ENCODE measurements around the gene NCAM2. TPM values are rescaled to one million over a fixed set of nuclear protein-coding genes. Genes with fewer than 3 reads are reported as not detected.

NCAM2 gene
- total RNA-seq, 1 experiment from 2014 or later, result not detected

GRCh38 chr21:20949884-20950283 lies 48.3 kb upstream of the NCAM2 start:
- no peaks in the 10 kb centered on the region for H3K9me2 ChIP-seq (ENCODE audit: insufficient read depth)
- RAD21 ChIA-PET (ENCODE audit: low non-redundant PET in 1 of 2, low total read pairs in 2 of 2, uncharacterized antibody in 2 of 2, unreplicated experiment in 2 of 2), result no interaction called here
- ATAC-seq, result no peak
- intact Hi-C loops (cut with micrococcal nuclease), result loop anchor here (10.0 kb wide), 1 partner anchor 105 kb away; no protein-coding TSS in a partner anchor
- CTCF ChIA-PET, result no interaction called here
- peaks cover 14 to 15% of the 10 kb centered on the region in 2 experiments; a peak in 3 of 4 replicates for H3K9me3 ChIP-seq (ENCODE audit: control insufficient read depth in 1 of 2, insufficient read depth in 1 of 2, low read depth in 1 of 2, low read length in 2 of 2)
- H3K4me2 ChIP-seq (ENCODE audit: low read length), result no peak overlapping the region
- no peak overlapping the region for H3K9ac ChIP-seq (ENCODE audit: low read length)
- H3K79me2 ChIP-seq (ENCODE audit: insufficient read depth, low read length), result no peaks in the 10 kb centered on the region
- TF ChIP-seq CBX3 (IDR thresholded peaks at IDR 0.05; ENCODE audit: low read depth), result no peak
- TF ChIP-seq EGR1 (IDR thresholded peaks at IDR 0.05; ENCODE audit: low read depth), result no peak
- TF ChIP-seq POLR2A (IDR thresholded peaks at IDR 0.05; ENCODE audit: borderline replicate concordance, extremely low read depth, insufficient read depth, insufficient read length), result no peak
- TF ChIP-seq CTCF (IDR thresholded peaks at IDR 0.05 in 2 of 3, conservative IDR thresholded peaks at IDR 0.05 in 1 of 3; ENCODE audit: borderline replicate concordance in 1 of 3, insufficient read depth in 1 of 3, low read depth in 2 of 3, low read length in 2 of 3), result no peak
- no peak for TF ChIP-seq TCF7L2 (IDR thresholded peaks at IDR 0.05; ENCODE audit: borderline replicate concordance, extremely low read depth, insufficient read depth, insufficient read length)
- no peak for TF ChIP-seq SP1 (IDR thresholded peaks at IDR 0.05; ENCODE audit: low read depth)
- no peak for DNase-seq (ENCODE audit: low read depth, low spot score)
- H2AFZ ChIP-seq (ENCODE audit: low read depth, low read length, poor library complexity, severe bottlenecking), result no peak overlapping the region
- BruUV-seq (replicated peaks), result no TSS peak
- no peaks in the 10 kb centered on the region; a peak in 1 of 4 replicates for H3K36me3 ChIP-seq (ENCODE audit: control insufficient read depth in 1 of 2, insufficient read depth in 2 of 2, low read length in 2 of 2)
- POLR2A ChIA-PET, result no interaction called here
- H3K27me3 ChIP-seq (ENCODE audit: insufficient read depth, low read length), result no peaks in the 10 kb centered on the region
- H3K4me1 ChIP-seq (ENCODE audit: control insufficient read depth in 1 of 2, insufficient read depth in 2 of 2, low read length in 2 of 2), result no peaks in the 10 kb centered on the region
- H3K4me3 ChIP-seq (replicated peaks in 1 of 2; ENCODE audit: low read depth in 1 of 2, low read length in 2 of 2), result no peak overlapping the region
- H3K27ac ChIP-seq (ENCODE audit: low read depth, low read length), result no peak overlapping the region
- no peaks in the 10 kb centered on the region for H4K20me1 ChIP-seq (ENCODE audit: insufficient read depth)

GRCh38 chr21:20965816-20966215 lies 32.4 kb upstream of the NCAM2 start:
- Histone ChIP-seq H3K79me2 (ENCODE audit: insufficient read depth, low read length) (no peaks in the 10 kb centered on the region), H3K9ac (ENCODE audit: low read length) (no peak overlapping the region), H2AFZ (ENCODE audit: low read depth, low read length, poor library complexity, severe bottlenecking) (no peak overlapping the region), H3K4me2 (ENCODE audit: low read length) (no peak overlapping the region), H3K27me3 (ENCODE audit: insufficient read depth, low read length) (no peaks in the 10 kb centered on the region), H3K36me3 (ENCODE audit: control insufficient read depth in 1 of 2, insufficient read depth in 2 of 2, low read length in 2 of 2) (no peaks in the 10 kb centered on the region), H3K27ac (ENCODE audit: low read depth, low read length) (no peak overlapping the region), H3K9me3 (ENCODE audit: control insufficient read depth in 1 of 2, insufficient read depth in 1 of 2, low read depth in 1 of 2, low read length in 2 of 2) (peaks cover 16 to 37% of the 10 kb centered on the region in 2 experiments; a peak in 3 of 4 replicates), H4K20me1 (ENCODE audit: insufficient read depth) (no peaks in the 10 kb centered on the region), H3K9me2 (ENCODE audit: insufficient read depth) (no peaks in the 10 kb centered on the region), H3K4me1 (ENCODE audit: control insufficient read depth in 1 of 2, insufficient read depth in 2 of 2, low read length in 2 of 2) (no peaks in the 10 kb centered on the region), H3K4me3 (replicated peaks in 1 of 2; ENCODE audit: low read depth in 1 of 2, low read length in 2 of 2) (no peak overlapping the region)
- ChIA-PET CTCF (no interaction called here), POLR2A (no interaction called here), RAD21 (ENCODE audit: low non-redundant PET in 1 of 2, low total read pairs in 2 of 2, uncharacterized antibody in 2 of 2, unreplicated experiment in 2 of 2) (no interaction called here)
- BruUV-seq (replicated peaks), result no TSS peak
- DNase-seq (ENCODE audit: low read depth, low spot score) (no peak), ATAC-seq (no peak)
- intact Hi-C loops (cut with micrococcal nuclease), result no loop called here
- TF ChIP-seq FOSL1 (IDR thresholded peaks at IDR 0.05; ENCODE audit: low read depth) (no peak), ATF3 (IDR thresholded peaks at IDR 0.05) (no peak), YY1 (IDR thresholded peaks at IDR 0.05; ENCODE audit: extremely low read depth, insufficient replicate concordance, low read depth, low read length) (no peak), CBX3 (IDR thresholded peaks at IDR 0.05; ENCODE audit: low read depth) (no peak), SRF (IDR thresholded peaks at IDR 0.05; ENCODE audit: low read depth) (no peak), ELF1 (IDR thresholded peaks at IDR 0.05; ENCODE audit: borderline replicate concordance, low read depth) (no peak), ZFX (IDR thresholded peaks at IDR 0.05) (no peak), MAX (IDR thresholded peaks at IDR 0.05) (no peak)

Measured in HCT116 (cell line).